HepG2 (cell line): ENCODE results near the gene SLC29A1. TPM values are rescaled to one million over a fixed set of nuclear protein-coding genes. Genes with fewer than 3 reads are reported as not detected.

ENCODE experiments used
- CTCF ChIP-seq: sonication (generic); formaldehyde crosslinking; IDR thresholded peaks from 2 replicates; pipeline ENCODE4 v1.5.0; 2020; ENCODE audit warnings: mild to moderate bottlenecking, missing genetic modification reagents, moderate library complexity
- HNRNPLL ChIP-seq: fragments of 200-400 bp; formaldehyde crosslinking; IDR thresholded peaks from 2 replicates; pipeline ENCODE4 v1.6.1; 2017; ENCODE audit warnings: mild to moderate bottlenecking, low read depth, low read length; ENCODE audit not compliant: poor library complexity, severe bottlenecking
- HOXA3 ChIP-seq: sonication (generic); formaldehyde crosslinking; IDR thresholded peaks from 2 replicates; pipeline ENCODE4 v1.5.0; 2020; ENCODE audit warnings: missing genetic modification reagents
- IRF2 ChIP-seq: IDR thresholded peaks from 2 replicates; pipeline ENCODE4 v1.6.1; 2018; ENCODE audit warnings: missing genetic modification reagents, missing compliant biosample characterization
- LBX2 ChIP-seq: sonication (generic); formaldehyde crosslinking; IDR thresholded peaks from 2 replicates; pipeline ENCODE4 v1.5.0; 2020; ENCODE audit warnings: missing genetic modification reagents, mild to moderate bottlenecking, borderline replicate concordance
- NFE2L2 ChIP-seq: fragments of 150-350 bp; IDR thresholded peaks from 2 replicates; pipeline ENCODE4 v1.6.1; 2014; ENCODE audit warnings: low read length
- NKX3-1 ChIP-seq: sonication (generic); formaldehyde crosslinking; IDR thresholded peaks from 2 replicates; pipeline ENCODE4 v1.5.0; 2020; ENCODE audit warnings: missing genetic modification reagents
- PBX3 ChIP-seq: sonication (generic); formaldehyde crosslinking; IDR thresholded peaks from 2 replicates; pipeline ENCODE4 v1.8.1; 2023; ENCODE audit warnings: missing genetic modification reagents, inconsistent platforms, borderline replicate concordance
- PREB ChIP-seq: sonication (generic); formaldehyde crosslinking; IDR thresholded peaks from 2 replicates; pipeline ENCODE4 v1.4.0; 2020; ENCODE audit warnings: missing genetic modification reagents
- RBAK ChIP-seq: sonication (generic); formaldehyde crosslinking; IDR thresholded peaks from 2 replicates; pipeline ENCODE4 v1.5.1; 2020; ENCODE audit warnings: mild to moderate bottlenecking, missing genetic modification reagents
- REL ChIP-seq: sonication (generic); formaldehyde crosslinking; conservative IDR thresholded peaks from 2 replicates; pipeline ENCODE4 v1.8.0; 2022; ENCODE audit warnings: mild to moderate bottlenecking, missing genetic modification reagents, moderate library complexity
- SMC3 ChIP-seq: IDR thresholded peaks from 2 replicates; pipeline ENCODE4 v1.6.1; 2011; ENCODE audit warnings: low read length, improper control_type of control experiment
- SNAPC2 ChIP-seq: sonication (generic); formaldehyde crosslinking; IDR thresholded peaks from 2 replicates; pipeline ENCODE4 v1.8.1; 2022; ENCODE audit warnings: mild to moderate bottlenecking, missing genetic modification reagents
- SOX13 ChIP-seq, 3 experiments: fragments of 450-650 bp in 1 of 3; sonication (generic) in 1 of 3; formaldehyde crosslinking in 1 of 3; IDR thresholded peaks in 2 of 3; conservative IDR thresholded peaks in 1 of 3; 2 replicates each; pipeline versions ENCODE4 v1.5.0 to v1.6.1; 2016 to 2020; ENCODE audit warnings: antibody characterized with exemption in 1 of 3, mild to moderate bottlenecking in 1 of 3, missing compliant biosample characterization in 1 of 3, missing genetic modification reagents in 1 of 3, moderate library complexity in 1 of 3
- UBTF ChIP-seq: sonication (generic); formaldehyde crosslinking; IDR thresholded peaks from 2 replicates; pipeline ENCODE4 v1.4.0; 2020; ENCODE audit warnings: mild to moderate bottlenecking, missing genetic modification reagents
- WIZ ChIP-seq: sonication (generic); formaldehyde crosslinking; IDR thresholded peaks from 2 replicates; pipeline ENCODE4 v1.5.1; 2020; ENCODE audit warnings: mild to moderate bottlenecking, missing genetic modification reagents
- XRCC5 ChIP-seq: fragments of 200-400 bp; formaldehyde crosslinking; optimal IDR thresholded peaks from 2 replicates; pipeline ENCODE3; 2017; ENCODE audit warnings: mild to moderate bottlenecking, low read length
- ZNF549 ChIP-seq: sonication (generic); formaldehyde crosslinking; IDR thresholded peaks from 2 replicates; pipeline ENCODE4 v1.5.0; 2020; ENCODE audit warnings: missing genetic modification reagents
- ZNF691 ChIP-seq: sonication (generic); formaldehyde crosslinking; IDR thresholded peaks from 2 replicates; pipeline ENCODE4 v1.4.0; 2020; ENCODE audit warnings: missing genetic modification reagents, low read depth, mild to moderate bottlenecking, borderline replicate concordance
- ZNF724P ChIP-seq: sonication (generic); formaldehyde crosslinking; IDR thresholded peaks from 2 replicates; pipeline ENCODE4 v1.8.0; 2022; ENCODE audit warnings: missing genetic modification reagents, borderline replicate concordance
- polyA plus RNA-seq, 8 experiments: library from polyadenylated mRNA; depleted of rRNA in 3 of 8; stranded (reverse) in 7 of 8; unstranded in 1 of 8; fragments of >200 nt; fragmentation: Illumina TruSeq in 4 of 8; extraction: Trizol in 4 of 8; gene quantifications; 2 replicates each; pipeline versions ENCODE4 v1.2.1 to v1.2.3, GENCODE V29; 2011 to 2016; ENCODE audit warnings: low read depth in 4 of 8, missing spikeins in 1 of 8, mixed read lengths in 1 of 8; ENCODE audit not compliant: insufficient read depth in 1 of 8
- total RNA-seq, 5 experiments: library from RNA; depleted of rRNA; stranded (reverse); fragments of >200 nt; fragmentation: Illumina TruSeq; extraction: Trizol; gene quantifications; 2 replicates each; pipeline ENCODE4 v1.2.3, GENCODE V29; 2016; ENCODE audit warnings: low read depth in 1 of 5

Gene SLC29A1
- total and polyA plus RNA-seq, 2 of the 13 experiments (the other 11 are each of a cell fraction or from before 2014, with no cell fraction given), result 43.2 to 106 TPM

GRCh38 chr6:44223319-44224028 is at the start of gene SLC29A1 (continued):
- TF ChIP-seq UBTF (CRISPR knock-in tag) (peak; percentile 89), HNRNPLL (peak; percentile 84), ZNF549 (CRISPR knock-in tag) (peak; percentile 73; the same call in 1 of the 2 replicates), ZNF691 (peak; percentile 31; the same call in 1 of the 2 replicates), RBAK (CRISPR knock-in tag) (no peak), REL (CRISPR knock-in tag) (no peak), SMC3 (no peak), PBX3 (CRISPR knock-in tag) (0 out of 2 replicates have a peak, but pooled peaks have one; percentile 29), WIZ (CRISPR knock-in tag) (0 out of 2 replicates have a peak, but pooled peaks have one; percentile 37), PREB (0 out of 2 replicates have a peak, but pooled peaks have one; percentile 41), SNAPC2 (CRISPR knock-in tag) (peak; percentile 62; the same call in 1 of the 2 replicates), SOX13 (IDR thresholded peaks at IDR 0.05) (no peak), SOX13 (CRISPR knock-in tag; conservative IDR thresholded peaks at IDR 0.05 in 1 of 2, IDR thresholded peaks at IDR 0.05 in 1 of 2) (peak in 1 of 2 experiments; percentile 37; a peak in 2 of 4 replicates), HOXA3 (CRISPR knock-in tag) (peak; percentile 87), NKX3-1 (CRISPR knock-in tag) (peak; percentile 75; the same call in 1 of the 2 replicates), IRF2 (CRISPR knock-in tag) (peak; percentile 67; the same call in 1 of the 2 replicates), ZNF724P (peak; percentile 66; the same call in 1 of the 2 replicates), XRCC5 (no peak), LBX2 (CRISPR knock-in tag) (peak; percentile 93), CTCF (CRISPR knock-in tag) (peak; percentile 56), NFE2L2 (no peak)
